OCI-LY3 (cell line): ENCODE measurements around the gene DAPP1.

Experiments
- H2AFZ ChIP-seq: fragments of 200-600, 300-600 bp; shearing (Covaris generic); 2 replicates; pipeline ENCODE4 v1.6.0; 2014; ENCODE audit warnings: antibody characterized with exemption, low read depth, low read length
- H3K27ac ChIP-seq: fragments of 200-600, 300-600 bp; sonication (generic); 2 replicates; pipeline ENCODE4 v1.5.1; 2014; ENCODE audit warnings: mild to moderate bottlenecking, low read length, moderate library complexity, mixed read lengths
- H3K27me3 ChIP-seq: fragments of 200-600, 300-600 bp; sonication (generic); 2 replicates; pipeline ENCODE4 v1.6.1; 2014; ENCODE audit warnings: low read depth, low read length, mixed read lengths
- H3K36me3 ChIP-seq: fragments of 200-600, 300-600 bp; sonication (generic); replicated peaks from 2 replicates; pipeline ENCODE3; 2014; ENCODE audit warnings: low read depth, low read length, mixed read lengths
- H3K4me1 ChIP-seq: fragments of 300-600, 200-600 bp; sonication (generic); 2 replicates; pipeline ENCODE4 v1.6.1; 2014; ENCODE audit warnings: low read length, mixed read lengths
- H3K4me2 ChIP-seq: fragments of 200-600, 300-600 bp; sonication (generic); 2 replicates; pipeline ENCODE4 v1.6.1; 2014; ENCODE audit warnings: low read length, mixed read lengths
- H3K4me3 ChIP-seq: fragments of 300-600, 200-600 bp; sonication (generic); 2 replicates; pipeline ENCODE4 v1.5.1; 2014; ENCODE audit warnings: antibody characterized with exemption, mild to moderate bottlenecking, low read length, moderate library complexity
- H3K79me2 ChIP-seq: fragments of 300-600, 200-600 bp; shearing (Covaris generic); 2 replicates; pipeline ENCODE4 v1.6.1; 2014; ENCODE audit warnings: mild to moderate bottlenecking, low read length, mixed read lengths
- H3K9ac ChIP-seq: fragments of 300-600, 200-600 bp; shearing (Covaris generic); 2 replicates; pipeline ENCODE4 v1.6.0; 2014; ENCODE audit warnings: mild to moderate bottlenecking, low read length, moderate library complexity
- H3K9me3 ChIP-seq: fragments of 200-600, 300-600 bp; shearing (Covaris generic); 2 replicates; pipeline ENCODE4 v1.6.1; 2014; ENCODE audit warnings: low read length, mixed read lengths; ENCODE audit not compliant: insufficient read depth
- H4K20me1 ChIP-seq: fragments of 200-600, 300-600 bp; sonication (generic); 2 replicates; pipeline ENCODE4 v1.6.1; 2016; ENCODE audit warnings: low read length, mixed read lengths; ENCODE audit not compliant: insufficient read depth
- EZH2phosphoT487 ChIP-seq: fragments of 200-600 bp; shearing (Covaris generic); IDR thresholded peaks from 2 replicates; pipeline ENCODE4 v1.6.1; 2018; ENCODE audit warnings: antibody characterized with exemption, mixed run types, low read depth
- TF ChIP-seq, protein P1 (sequence below): fragments of 200-600, 300-600 bp; sonication (generic); IDR thresholded peaks from 2 replicates; pipeline ENCODE4 v1.5.1; 2014; ENCODE audit warnings: antibody characterized with exemption, low read length, low read depth

DAPP1 gene

DNA sequence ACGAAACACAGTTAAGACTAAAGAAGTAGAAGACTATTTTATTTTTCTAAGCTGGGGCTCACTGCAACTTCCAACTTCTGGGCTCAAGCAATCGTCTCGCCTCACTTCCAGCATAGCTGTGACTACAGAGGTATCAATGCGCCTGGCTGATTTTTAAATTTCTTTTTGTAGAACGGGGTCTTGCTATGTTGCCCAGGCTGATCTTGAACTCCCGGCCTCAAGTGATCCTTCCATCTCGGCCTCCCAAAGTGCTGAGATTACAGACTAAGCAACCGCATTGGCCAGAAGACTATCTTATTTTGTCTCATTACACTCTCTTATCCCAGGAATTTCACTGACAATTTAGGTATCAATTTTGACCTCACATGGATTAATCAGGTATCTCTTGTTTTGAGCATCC, 76.4 kb downstream of the DAPP1 start:
- Histone ChIP-seq H3K9me3 (no peaks in the 10 kb centered on the region), H3K9ac (peak overlapping the region; percentile 82; the same call in 1 of the 2 replicates), H2AFZ (no peak overlapping the region), H3K4me1 (peaks cover 6% of the 10 kb centered on the region), H3K79me2 (peaks cover 31% of the 10 kb centered on the region), H3K27ac (no peak overlapping the region), H3K4me3 (peak overlapping the region; percentile 84), H4K20me1 (no peaks in the 10 kb centered on the region), H3K36me3 (no peaks in the 10 kb centered on the region), H3K4me2 (peak overlapping the region; percentile 94), H3K27me3 (no peaks in the 10 kb centered on the region)
- no peak for TF ChIP-seq EZH2phosphoT487

DNA sequence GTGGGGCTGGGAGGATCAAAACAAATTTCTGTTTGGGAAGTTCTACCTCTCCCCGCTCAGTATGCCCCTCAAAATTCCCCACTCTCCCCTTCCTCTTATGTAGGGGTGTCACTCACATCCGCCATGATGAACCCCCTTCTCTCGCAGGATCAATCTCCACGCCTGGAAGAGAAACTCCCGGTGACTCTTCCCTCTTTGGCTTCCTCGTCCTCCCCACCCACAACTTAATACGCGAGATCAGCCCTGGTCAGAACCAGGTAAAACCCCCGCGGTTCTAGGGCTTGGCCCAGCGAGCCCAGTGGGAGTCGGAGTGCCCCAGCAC, 77.2 kb downstream of the DAPP1 start:
- Histone ChIP-seq H3K9me3 (no peaks in the 10 kb centered on the region), H3K9ac (peak overlapping the region; percentile 82), H3K4me3 (peak overlapping the region; percentile 84), H3K36me3 (no peaks in the 10 kb centered on the region), H3K4me2 (peak overlapping the region; percentile 94), H2AFZ (peak overlapping the region; percentile 16; the same call in 1 of the 2 replicates), H4K20me1 (no peaks in the 10 kb centered on the region), H3K27ac (peak overlapping the region; percentile 43), H3K27me3 (no peaks in the 10 kb centered on the region), H3K4me1 (peaks cover 6% of the 10 kb centered on the region), H3K79me2 (peaks cover 31% of the 10 kb centered on the region)
- TF ChIP-seq, protein P1, sequence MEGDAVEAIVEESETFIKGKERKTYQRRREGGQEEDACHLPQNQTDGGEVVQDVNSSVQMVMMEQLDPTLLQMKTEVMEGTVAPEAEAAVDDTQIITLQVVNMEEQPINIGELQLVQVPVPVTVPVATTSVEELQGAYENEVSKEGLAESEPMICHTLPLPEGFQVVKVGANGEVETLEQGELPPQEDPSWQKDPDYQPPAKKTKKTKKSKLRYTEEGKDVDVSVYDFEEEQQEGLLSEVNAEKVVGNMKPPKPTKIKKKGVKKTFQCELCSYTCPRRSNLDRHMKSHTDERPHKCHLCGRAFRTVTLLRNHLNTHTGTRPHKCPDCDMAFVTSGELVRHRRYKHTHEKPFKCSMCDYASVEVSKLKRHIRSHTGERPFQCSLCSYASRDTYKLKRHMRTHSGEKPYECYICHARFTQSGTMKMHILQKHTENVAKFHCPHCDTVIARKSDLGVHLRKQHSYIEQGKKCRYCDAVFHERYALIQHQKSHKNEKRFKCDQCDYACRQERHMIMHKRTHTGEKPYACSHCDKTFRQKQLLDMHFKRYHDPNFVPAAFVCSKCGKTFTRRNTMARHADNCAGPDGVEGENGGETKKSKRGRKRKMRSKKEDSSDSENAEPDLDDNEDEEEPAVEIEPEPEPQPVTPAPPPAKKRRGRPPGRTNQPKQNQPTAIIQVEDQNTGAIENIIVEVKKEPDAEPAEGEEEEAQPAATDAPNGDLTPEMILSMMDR = no peak
- TF ChIP-seq EZH2phosphoT487 = no peak

DNA sequence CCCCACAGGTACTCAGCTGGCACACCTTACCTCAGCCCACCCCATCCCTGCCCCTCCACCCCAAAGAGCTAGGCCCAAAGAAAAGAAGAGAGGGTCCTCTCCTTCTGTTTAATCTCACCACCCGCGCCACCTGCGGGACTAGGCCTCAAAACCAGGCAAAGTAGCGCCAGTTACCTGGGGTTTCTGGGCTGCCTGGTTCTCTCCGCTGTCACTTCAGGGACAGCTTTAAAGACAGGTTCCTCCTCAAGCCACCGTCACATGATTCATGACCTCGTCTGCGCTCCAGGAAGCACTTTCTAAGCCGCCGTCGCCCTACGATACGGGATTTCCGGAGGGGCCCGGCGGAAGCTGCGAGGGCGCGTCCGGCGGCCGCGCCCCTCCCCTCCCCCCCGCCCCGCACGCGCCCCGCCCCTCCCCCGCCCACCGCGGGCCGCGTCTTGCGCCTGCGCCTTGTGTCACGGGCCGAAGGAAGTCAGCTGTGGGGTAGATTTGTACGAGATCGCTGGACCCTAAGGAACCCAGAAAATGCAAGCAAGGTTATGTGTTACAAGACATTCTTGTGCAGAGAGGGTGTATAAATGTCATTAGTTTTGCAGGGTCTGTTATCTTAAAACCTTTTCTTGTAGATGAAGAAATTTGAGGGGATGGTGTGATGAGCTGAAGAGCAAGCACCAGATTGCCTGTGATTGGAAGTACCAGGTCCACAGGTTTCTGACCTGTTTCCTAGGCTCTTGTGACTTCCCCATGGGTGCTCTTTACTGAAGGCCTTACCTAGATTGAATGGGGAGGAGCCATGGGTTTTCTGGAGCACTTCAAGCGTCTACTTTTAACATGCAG, 77.8 kb downstream of the DAPP1 start, which contains the start of gene LAMTOR3:
Gene LAMTOR3, minus strand, starts transcription at position 267 of the 837 bp plus-strand sequence. CDS start 464 bp downstream, outside the sequence.
- Histone ChIP-seq H3K9ac (peak within 1 kb of the TSS; percentile 82), H3K27me3 (no peaks in the 10 kb centered on the region), H2AFZ (peak within 1 kb of the TSS; percentile 16; the same call in 1 of the 2 replicates), H4K20me1 (no peaks in the 10 kb centered on the region), H3K9me3 (no peaks in the 10 kb centered on the region), H3K4me1 (peaks cover 6% of the 10 kb centered on the region), H3K36me3 (no peaks in the 10 kb centered on the region), H3K4me2 (peak within 1 kb of the TSS; percentile 94), H3K79me2 (peaks cover 31% of the 10 kb centered on the region), H3K27ac (peak within 1 kb of the TSS; percentile 43), H3K4me3 (peak within 1 kb of the TSS; percentile 84)
- TF ChIP-seq, protein P1 = no peak
- no peak for TF ChIP-seq EZH2phosphoT487

DNA sequence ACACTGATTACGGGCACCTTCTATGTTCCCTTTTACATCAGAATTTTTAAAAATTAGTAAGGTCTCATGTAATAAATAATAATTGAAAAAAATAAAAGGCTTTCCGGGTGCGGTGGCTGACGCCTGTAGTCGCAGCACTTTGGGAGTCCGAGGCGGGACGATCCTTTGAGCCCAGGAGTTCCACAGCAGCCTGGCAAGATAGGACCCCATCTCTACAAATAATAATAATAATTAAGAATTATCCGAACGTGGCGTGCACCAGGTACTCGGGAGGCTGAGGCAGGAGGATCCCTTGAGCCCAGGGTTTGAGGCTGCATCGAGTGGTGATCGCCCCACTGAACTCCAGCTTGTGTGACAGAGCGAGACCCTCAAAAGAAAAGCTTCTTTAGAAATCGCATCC, 78.4 kb downstream of the DAPP1 start:
- TF ChIP-seq, protein P1 = no peak
- TF ChIP-seq EZH2phosphoT487 = no peak
- Histone ChIP-seq H3K9ac (peak overlapping the region; percentile 57), H3K36me3 (no peaks in the 10 kb centered on the region), H4K20me1 (no peaks in the 10 kb centered on the region), H2AFZ (no peak overlapping the region), H3K4me3 (peak overlapping the region; percentile 78), H3K27me3 (no peaks in the 10 kb centered on the region), H3K4me2 (peak overlapping the region; percentile 71), H3K9me3 (no peaks in the 10 kb centered on the region), H3K79me2 (peaks cover 31% of the 10 kb centered on the region), H3K27ac (peak overlapping the region; percentile 34; the same call in 1 of the 2 replicates), H3K4me1 (peaks cover 6% of the 10 kb centered on the region)
